BE2C (cell line): ENCODE data around the gene OPA3.

ENCODE experiments used
- DNase-seq: peaks from one replicate; pipeline ENCODE4 v3.0.0-alpha.2; 2020
- H3K27me3 ChIP-seq: fragments of 250-450 bp; sonication (Bioruptor Pico); 2 replicates; pipeline ENCODE4 v1.5.1; 2020; ENCODE audit warnings: mild to moderate bottlenecking
- H3K36me3 ChIP-seq: fragments of 250-450 bp; sonication (Bioruptor Pico); 2 replicates; pipeline ENCODE4 v1.5.1; 2020; ENCODE audit warnings: mild to moderate bottlenecking
- H3K4me1 ChIP-seq: fragments of 250-450 bp; sonication (Bioruptor Pico); 2 replicates; pipeline ENCODE4 v1.5.1; 2020
- H3K4me3 ChIP-seq: 2 replicates; pipeline ENCODE4 v1.5.1; 2011; ENCODE audit warnings: low read depth, low read length
- H3K9me3 ChIP-seq: fragments of 250-450 bp; sonication (Bioruptor Pico); 2 replicates; pipeline ENCODE4 v1.5.1; 2020
- TF ChIP-seq, protein P1 (sequence below): IDR thresholded peaks from 2 replicates; pipeline ENCODE4 v1.5.1; 2012; ENCODE audit warnings: mild to moderate bottlenecking, low read depth, low read length

Gene OPA3

DNA sequence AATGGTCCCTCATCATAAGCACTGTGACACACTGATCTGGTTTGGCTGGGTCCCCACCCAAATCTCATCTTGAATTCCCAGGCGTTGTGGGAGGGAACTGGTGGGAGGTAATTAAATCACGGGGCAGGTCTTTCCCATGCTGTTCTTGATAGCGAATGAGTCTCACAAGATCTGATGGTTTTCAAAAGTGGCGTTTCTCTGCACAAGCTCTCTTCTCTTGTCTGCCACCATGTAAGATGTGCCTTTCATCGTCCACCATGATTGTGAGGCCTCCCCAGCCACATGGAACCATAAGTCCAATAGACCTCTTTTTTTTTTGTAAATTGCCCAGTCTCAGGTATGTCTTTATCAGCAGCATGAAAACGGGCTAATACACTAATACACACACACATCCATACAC, 24.3 kb upstream of the OPA3 start:
- Histone ChIP-seq H3K9me3 (no peaks in the 10 kb centered on the region), H3K27me3 (no peaks in the 10 kb centered on the region), H3K36me3 (no peaks in the 10 kb centered on the region), H3K4me1 (no peaks in the 10 kb centered on the region), H3K4me3 (no peak overlapping the region)
- DNase-seq = no peak
- TF ChIP-seq, protein P1, sequence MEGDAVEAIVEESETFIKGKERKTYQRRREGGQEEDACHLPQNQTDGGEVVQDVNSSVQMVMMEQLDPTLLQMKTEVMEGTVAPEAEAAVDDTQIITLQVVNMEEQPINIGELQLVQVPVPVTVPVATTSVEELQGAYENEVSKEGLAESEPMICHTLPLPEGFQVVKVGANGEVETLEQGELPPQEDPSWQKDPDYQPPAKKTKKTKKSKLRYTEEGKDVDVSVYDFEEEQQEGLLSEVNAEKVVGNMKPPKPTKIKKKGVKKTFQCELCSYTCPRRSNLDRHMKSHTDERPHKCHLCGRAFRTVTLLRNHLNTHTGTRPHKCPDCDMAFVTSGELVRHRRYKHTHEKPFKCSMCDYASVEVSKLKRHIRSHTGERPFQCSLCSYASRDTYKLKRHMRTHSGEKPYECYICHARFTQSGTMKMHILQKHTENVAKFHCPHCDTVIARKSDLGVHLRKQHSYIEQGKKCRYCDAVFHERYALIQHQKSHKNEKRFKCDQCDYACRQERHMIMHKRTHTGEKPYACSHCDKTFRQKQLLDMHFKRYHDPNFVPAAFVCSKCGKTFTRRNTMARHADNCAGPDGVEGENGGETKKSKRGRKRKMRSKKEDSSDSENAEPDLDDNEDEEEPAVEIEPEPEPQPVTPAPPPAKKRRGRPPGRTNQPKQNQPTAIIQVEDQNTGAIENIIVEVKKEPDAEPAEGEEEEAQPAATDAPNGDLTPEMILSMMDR = no peak

DNA sequence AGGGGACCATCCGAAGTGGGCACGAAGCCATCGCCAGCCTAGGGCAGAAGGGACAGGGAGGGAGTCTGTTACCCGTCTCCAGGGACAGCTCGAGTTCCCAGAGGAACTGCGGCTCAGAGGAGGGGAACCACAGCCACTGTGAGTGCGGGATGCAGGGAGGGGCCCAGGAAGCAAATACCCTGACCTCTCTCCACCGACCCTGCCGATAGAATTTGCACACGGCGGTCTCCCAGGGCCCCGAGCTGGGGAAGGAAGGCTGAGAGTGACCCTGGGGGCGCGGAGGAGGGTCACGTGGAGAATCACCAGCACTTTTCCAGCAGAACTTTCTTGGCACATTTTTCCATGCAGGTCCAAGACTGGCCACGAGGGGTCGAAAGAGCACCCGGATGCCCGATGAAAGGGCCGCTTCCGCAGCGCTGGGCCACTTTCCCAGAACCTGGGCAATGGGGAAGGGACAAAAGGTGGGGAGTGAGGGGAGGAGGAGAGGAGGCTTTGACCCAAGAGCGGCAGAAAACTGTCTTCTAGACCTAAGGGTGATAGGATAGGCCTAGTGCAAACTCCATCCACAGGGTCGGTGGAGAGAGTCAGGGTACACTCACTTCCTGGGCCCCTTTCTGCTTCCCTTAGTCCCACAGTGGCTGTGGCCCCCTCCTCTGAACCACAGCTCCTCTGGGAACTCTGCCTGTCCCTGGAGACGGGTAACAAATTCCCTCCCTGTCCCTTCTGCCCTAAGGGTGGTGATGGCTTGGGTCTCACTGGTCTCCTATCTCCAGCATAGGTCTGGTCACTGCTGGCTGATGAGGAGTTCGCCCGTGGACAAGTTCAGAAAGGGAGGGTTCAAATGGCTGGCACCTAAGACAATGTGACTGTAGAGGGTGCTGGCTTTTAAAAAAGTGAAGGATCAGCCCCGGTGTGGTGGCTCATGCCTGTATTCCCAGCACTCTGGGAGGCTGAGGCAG, 22.7 kb upstream of the OPA3 start:
- DNase-seq = peak; percentile 83
- Histone ChIP-seq H3K4me3 (peak overlapping the region; percentile 59), H3K27me3 (peaks cover 13% of the 10 kb centered on the region), H3K9me3 (no peaks in the 10 kb centered on the region), H3K36me3 (no peaks in the 10 kb centered on the region), H3K4me1 (no peaks in the 10 kb centered on the region)
- TF ChIP-seq, protein P1 = peak; percentile 88

DNA sequence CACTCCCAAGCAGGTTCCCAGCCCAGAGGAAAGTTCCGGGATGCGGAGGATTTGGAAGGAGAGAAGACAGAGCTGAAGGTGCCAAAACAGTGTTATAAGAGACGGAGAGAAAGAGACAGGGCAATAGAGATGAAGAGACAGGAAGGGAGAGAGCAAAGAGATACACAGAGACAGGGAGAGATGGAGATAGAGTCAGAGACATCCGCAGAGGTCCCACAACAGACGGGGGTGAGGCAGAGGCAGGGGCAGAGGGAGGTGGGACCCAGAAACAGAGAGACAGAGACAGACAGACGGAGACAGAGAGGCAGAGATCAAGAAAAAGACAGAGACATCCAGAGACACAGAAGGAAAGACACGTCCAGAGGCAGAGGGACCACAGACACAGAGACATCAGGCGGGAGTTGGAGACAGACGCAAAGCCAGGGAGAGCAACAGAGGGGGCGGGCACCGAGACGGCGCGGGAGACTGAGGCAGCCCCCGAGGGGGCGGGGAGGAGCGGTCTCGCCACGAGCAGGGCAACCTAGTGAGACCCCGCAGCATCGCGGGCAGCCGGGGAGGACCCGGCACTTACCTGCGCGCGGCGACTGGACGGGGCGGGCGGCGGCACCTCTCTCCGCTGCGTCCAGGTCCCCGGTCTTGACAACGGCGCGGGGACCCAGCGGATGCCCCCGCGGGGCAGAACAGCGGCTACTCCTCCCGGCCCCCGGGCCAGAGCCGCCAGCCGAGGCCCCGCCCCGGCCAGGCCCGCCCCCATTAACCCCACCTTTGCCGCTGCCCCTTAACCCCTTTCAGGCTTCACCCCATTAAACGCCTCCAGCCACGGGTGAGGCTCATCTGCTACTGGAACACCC, 17.1 kb upstream of the OPA3 start, which contains the start of gene GPR4:
Gene GPR4, minus strand, starts transcription at position 689 of the 851 bp plus-strand sequence. CDS start 10,346 bp downstream, outside the sequence.
- TF ChIP-seq, protein P1 = no peak
- no peak within 1 kb of the TSS for H3K4me3 ChIP-seq
- H3K9me3 ChIP-seq = no peaks in the 10 kb centered on the region
- H3K4me1 ChIP-seq = peaks cover 10% of the 10 kb centered on the region
- DNase-seq = peak; percentile 34
- no peaks in the 10 kb centered on the region for H3K36me3 ChIP-seq
- peaks cover 50% of the 10 kb centered on the region for H3K27me3 ChIP-seq

DNA sequence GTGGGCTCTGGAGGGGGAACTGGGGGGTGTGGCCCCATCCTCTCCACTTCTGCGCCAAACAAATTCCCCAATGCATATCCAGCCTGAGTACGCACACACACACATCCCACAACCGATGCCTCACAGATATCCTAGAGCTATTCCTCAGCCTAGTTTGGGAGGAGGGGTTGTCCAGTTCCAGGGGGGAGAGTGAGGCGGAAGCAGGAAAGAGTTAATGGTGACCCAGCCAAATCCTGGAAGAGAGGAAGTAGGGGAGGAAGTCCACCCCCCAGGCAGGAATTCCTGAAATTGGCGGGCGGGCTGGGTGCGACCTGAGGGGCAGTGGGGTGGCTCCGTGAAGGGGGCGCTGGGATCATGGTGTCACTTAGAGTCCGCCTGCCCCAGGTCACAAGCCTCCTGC, 16.5 kb upstream of the OPA3 start:
- TF ChIP-seq, protein P1 = no peak
- Histone ChIP-seq H3K4me3 (no peak overlapping the region), H3K9me3 (no peaks in the 10 kb centered on the region), H3K36me3 (no peaks in the 10 kb centered on the region), H3K4me1 (peaks cover 10% of the 10 kb centered on the region), H3K27me3 (peaks cover 50% of the 10 kb centered on the region)
- DNase-seq = no peak

DNA sequence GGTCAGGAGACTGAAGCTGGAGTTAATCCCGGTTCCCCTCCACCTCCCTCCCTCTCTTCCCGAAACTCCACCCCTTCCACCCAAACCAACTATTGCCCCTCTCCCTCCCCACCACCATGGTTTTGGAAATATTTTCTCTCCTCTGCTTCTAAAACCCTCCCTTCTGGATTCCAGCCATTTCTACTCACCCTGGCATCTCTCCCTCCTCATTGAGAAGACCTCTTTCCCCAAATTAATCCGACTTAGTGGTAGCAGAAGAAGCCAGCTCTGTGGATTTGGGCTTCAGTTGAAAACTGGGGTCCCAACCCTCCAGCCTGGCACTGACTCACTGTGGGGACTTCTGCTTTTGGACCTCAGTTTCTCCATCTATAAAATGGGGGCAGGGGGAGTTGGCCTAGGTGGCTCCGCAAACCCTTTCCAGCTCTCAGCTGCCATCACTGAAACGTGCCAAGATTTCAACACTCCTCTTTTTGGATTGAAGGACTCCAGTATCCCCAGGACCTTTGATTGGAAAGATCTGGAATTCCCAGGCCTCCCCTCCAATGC, 15.8 kb upstream of the OPA3 start:
- peaks cover 50% of the 10 kb centered on the region for H3K27me3 ChIP-seq
- no peaks in the 10 kb centered on the region for H3K9me3 ChIP-seq
- no peak overlapping the region for H3K4me3 ChIP-seq
- no peaks in the 10 kb centered on the region for H3K36me3 ChIP-seq
- H3K4me1 ChIP-seq = peaks cover 10% of the 10 kb centered on the region
- TF ChIP-seq, protein P1 = no peak
- no peak for DNase-seq
